Esophagus muscularis mucosa (tissue), 3 donors: ENCODE measurements around the gene GGCX.

Experiments used
- CTCF ChIP-seq, 3 experiments: fragments of 200-600 bp in 2 of 3; fragments of 450-650 bp in 1 of 3; sonication (generic) in 2 of 3; IDR thresholded peaks; one replicate each; pipeline ENCODE4 v1.5.1; 2017 to 2019; ENCODE audit warnings: antibody characterized with exemption in 3 of 3, mild to moderate bottlenecking in 2 of 3, moderate library complexity in 1 of 3
- POLR2AphosphoS5 ChIP-seq, 2 donors: sonication (generic); formaldehyde crosslinking; IDR thresholded peaks; one replicate each; pipeline ENCODE4 v1.6.1; 2017; ENCODE audit warnings: antibody characterized with exemption in 2 of 2

GRCh38 chr2:85525567-85525966, 35.7 kb downstream of the GGCX start:
- no peak for TF ChIP-seq CTCF (IDR thresholded peaks at IDR 0.05)
- TF ChIP-seq POLR2AphosphoS5 (IDR thresholded peaks at IDR 0.05) = no peak
